HTERT RPE-1 (cell line): ENCODE data around the gene MEGF11.
"Not testable (repeated sequence)": the region's sequence is repeated elsewhere in the genome, so short reads cannot be mapped to it uniquely, and the experiment has no call there.

Experiments
- in situ Hi-C: fragments of 300-500 bp; cut with MboI; formaldehyde crosslinking; loops from 4 replicates; pipeline ENCODE4 v1.14.3; 2020; ENCODE audit warnings: low sequenced_read_pairs

Gene MEGF11

GRCh38 chr15:65982627-65983322, 270.8 kb downstream of the MEGF11 start:
- in situ Hi-C loops, result no loop called here

- in situ Hi-C loops, result no loop called here
These were observed 271.5 kb downstream of the MEGF11 start for GRCh38 chr15:65981837-65982626.

- in situ Hi-C loops, result no loop called here
These were observed 272.6 kb downstream of the MEGF11 start for GRCh38 chr15:65980824-65981456.

GRCh38 chr15:65979837-65980236, 273.7 kb downstream of the MEGF11 start:
- in situ Hi-C loops, result no loop called here

- in situ Hi-C loops, result no loop called here
These were observed 274.2 kb downstream of the MEGF11 start for GRCh38 chr15:65979316-65979715.

- in situ Hi-C loops, result no loop called here
These were observed 275.4 kb downstream of the MEGF11 start for GRCh38 chr15:65978110-65978509.

GRCh38 chr15:65976196-65976595, 277.4 kb downstream of the MEGF11 start:
- in situ Hi-C loops, result not testable (repeated sequence)

- in situ Hi-C loops, result no loop called here
These were observed 281.9 kb downstream of the MEGF11 start for GRCh38 chr15:65971741-65971995.

GRCh38 chr15:65970937-65971740, 282.4 kb downstream of the MEGF11 start:
- in situ Hi-C loops, result no loop called here

- in situ Hi-C loops, result no loop called here
These were observed 283.4 kb downstream of the MEGF11 start for GRCh38 chr15:65969865-65970816.

- in situ Hi-C loops, result no loop called here
These were observed 285.0 kb downstream of the MEGF11 start for GRCh38 chr15:65968511-65968910.

- in situ Hi-C loops, result no loop called here
These were observed 288.6 kb downstream of the MEGF11 start for GRCh38 chr15:65964792-65965433.

GRCh38 chr15:65963911-65964482, 289.6 kb downstream of the MEGF11 start:
- in situ Hi-C loops, result no loop called here

- in situ Hi-C loops, result no loop called here
These were observed 290.2 kb downstream of the MEGF11 start for GRCh38 chr15:65963358-65963757.

- in situ Hi-C loops, result no loop called here
These were observed 291.4 kb downstream of the MEGF11 start for GRCh38 chr15:65962187-65962586.

GRCh38 chr15:65960586-65960985, 293.0 kb downstream of the MEGF11 start:
- in situ Hi-C loops, result no loop called here

GRCh38 chr15:65958835-65959234, 294.7 kb downstream of the MEGF11 start:
- in situ Hi-C loops, result no loop called here

- in situ Hi-C loops, result no loop called here
These were observed 296.1 kb downstream of the MEGF11 start for GRCh38 chr15:65957451-65957850.

- in situ Hi-C loops, result no loop called here
These were observed 296.7 kb downstream of the MEGF11 start for GRCh38 chr15:65956899-65957298.
